ENCODE data around the gene ARHGDIA.

The ARHGDIA gene

GRCh38 chr17:81899514-81900166 is 28.5 kb upstream of the ARHGDIA start:
- no peak for TF ChIP-seq FOXP2 (optimal IDR thresholded peaks at IDR 0.05; ENCODE audit: borderline replicate concordance, extremely low read depth, extremely low read length, insufficient read depth)
- no peak for TF ChIP-seq SIN3A (IDR thresholded peaks at IDR 0.05; ENCODE audit: borderline replicate concordance, insufficient read depth, low read length)
- TF ChIP-seq REST (IDR thresholded peaks at IDR 0.05; ENCODE audit: insufficient read depth in 1 of 2, low read depth in 2 of 2, low read length in 2 of 2) = no peak
- TF ChIP-seq TAF1 (IDR thresholded peaks at IDR 0.05; ENCODE audit: borderline replicate concordance, insufficient read depth, low read length) = no peak
- no peak for TF ChIP-seq POLR2AphosphoS5 (IDR thresholded peaks at IDR 0.05; ENCODE audit: low read depth, low read length)

- no peak for TF ChIP-seq POLR2AphosphoS5 (IDR thresholded peaks at IDR 0.05; ENCODE audit: low read depth, low read length)
- no peak for TF ChIP-seq REST (IDR thresholded peaks at IDR 0.05; ENCODE audit: insufficient read depth in 1 of 2, low read depth in 2 of 2, low read length in 2 of 2)
- TF ChIP-seq TAF1 (IDR thresholded peaks at IDR 0.05; ENCODE audit: borderline replicate concordance, insufficient read depth, low read length) = no peak
- no peak for TF ChIP-seq FOXP2 (optimal IDR thresholded peaks at IDR 0.05; ENCODE audit: borderline replicate concordance, extremely low read depth, extremely low read length, insufficient read depth)
- no peak for TF ChIP-seq SIN3A (IDR thresholded peaks at IDR 0.05; ENCODE audit: borderline replicate concordance, insufficient read depth, low read length)
Observed at GRCh38 chr17:81898885-81899284, 27.7 kb upstream of the ARHGDIA start.

- TF ChIP-seq REST (IDR thresholded peaks at IDR 0.05; ENCODE audit: insufficient read depth in 1 of 2, low read depth in 2 of 2, low read length in 2 of 2) = no peak
- no peak for TF ChIP-seq FOXP2 (optimal IDR thresholded peaks at IDR 0.05; ENCODE audit: borderline replicate concordance, extremely low read depth, extremely low read length, insufficient read depth)
- no peak; the same call in 1 of the 2 replicates for TF ChIP-seq SIN3A (IDR thresholded peaks at IDR 0.05; ENCODE audit: borderline replicate concordance, insufficient read depth, low read length)
- no peak for TF ChIP-seq POLR2AphosphoS5 (IDR thresholded peaks at IDR 0.05; ENCODE audit: low read depth, low read length)
- TF ChIP-seq TAF1 (IDR thresholded peaks at IDR 0.05; ENCODE audit: borderline replicate concordance, insufficient read depth, low read length) = 0 out of 2 replicates have a peak, but pooled peaks have one; percentile 18
Observed at GRCh38 chr17:81898029-81898866, 27.1 kb upstream of the ARHGDIA start.

GRCh38 chr17:81895400-81895799 is 24.3 kb upstream of the ARHGDIA start:
- TF ChIP-seq REST (IDR thresholded peaks at IDR 0.05; ENCODE audit: insufficient read depth in 1 of 2, low read depth in 2 of 2, low read length in 2 of 2) (no peak), SIN3A (IDR thresholded peaks at IDR 0.05; ENCODE audit: borderline replicate concordance, insufficient read depth, low read length) (no peak), POLR2AphosphoS5 (IDR thresholded peaks at IDR 0.05; ENCODE audit: low read depth, low read length) (no peak), TAF1 (IDR thresholded peaks at IDR 0.05; ENCODE audit: borderline replicate concordance, insufficient read depth, low read length) (no peak), FOXP2 (optimal IDR thresholded peaks at IDR 0.05; ENCODE audit: borderline replicate concordance, extremely low read depth, extremely low read length, insufficient read depth) (no peak)

Measured in PFSK-1 (cell line).